ENCODE measurements around the gene TSGA10.
"Not testable (repeated sequence)": the region's sequence is repeated elsewhere in the genome, so short reads cannot be mapped to it uniquely, and the experiment has no call there.

TSGA10 gene

GRCh38 chr2:99084256-99084655 is 70.5 kb downstream of the TSGA10 start:
- no peak for DNase-seq (ENCODE audit: low read depth, low spot score)
- TF ChIP-seq CTCF (IDR thresholded peaks at IDR 0.05; ENCODE audit: low read depth, low read length) = no peak
- in situ Hi-C loops (cut with HindIII; ENCODE audit: low sequenced_read_pairs) = no loop called here
- H3K4me3 ChIP-seq (ENCODE audit: low read depth, low read length) = no peak overlapping the region

- H3K4me3 ChIP-seq (ENCODE audit: low read depth, low read length) = no peak overlapping the region
- TF ChIP-seq CTCF (IDR thresholded peaks at IDR 0.05; ENCODE audit: low read depth, low read length) = no peak
- in situ Hi-C loops (cut with HindIII; ENCODE audit: low sequenced_read_pairs) = no loop called here
- DNase-seq (ENCODE audit: low read depth, low spot score) = no peak
Measured at GRCh38 chr2:99081891-99082290, 72.9 kb downstream of the TSGA10 start.

- DNase-seq (ENCODE audit: low read depth, low spot score) = no peak
- no peak for TF ChIP-seq CTCF (IDR thresholded peaks at IDR 0.05; ENCODE audit: low read depth, low read length)
- in situ Hi-C loops (cut with HindIII; ENCODE audit: low sequenced_read_pairs) = no loop called here
- no peak overlapping the region for H3K4me3 ChIP-seq (ENCODE audit: low read depth, low read length)
Measured at GRCh38 chr2:99079226-99079625, 75.5 kb downstream of the TSGA10 start.

GRCh38 chr2:99072551-99072950 is 82.2 kb downstream of the TSGA10 start:
- TF ChIP-seq CTCF (IDR thresholded peaks at IDR 0.05; ENCODE audit: low read depth, low read length) = no peak
- no peak overlapping the region for H3K4me3 ChIP-seq (ENCODE audit: low read depth, low read length)
- DNase-seq (ENCODE audit: low read depth, low spot score) = no peak
- in situ Hi-C loops (cut with HindIII; ENCODE audit: low sequenced_read_pairs) = no loop called here

- DNase-seq (ENCODE audit: low read depth, low spot score) = no peak
- no peak overlapping the region for H3K4me3 ChIP-seq (ENCODE audit: low read depth, low read length)
- no peak for TF ChIP-seq CTCF (IDR thresholded peaks at IDR 0.05; ENCODE audit: low read depth, low read length)
- in situ Hi-C loops (cut with HindIII; ENCODE audit: low sequenced_read_pairs) = no loop called here
Measured at GRCh38 chr2:99067871-99068625, 86.7 kb downstream of the TSGA10 start.

- in situ Hi-C loops (cut with HindIII; ENCODE audit: low sequenced_read_pairs) = no loop called here
- no peak overlapping the region for H3K4me3 ChIP-seq (ENCODE audit: low read depth, low read length)
- TF ChIP-seq CTCF (IDR thresholded peaks at IDR 0.05; ENCODE audit: low read depth, low read length) = peak; percentile 73
- DNase-seq (ENCODE audit: low read depth, low spot score) = peak; percentile 56
Measured at GRCh38 chr2:99066075-99066958, 88.4 kb downstream of the TSGA10 start.

GRCh38 chr2:99049187-99049586 is 105.6 kb downstream of the TSGA10 start:
- DNase-seq (ENCODE audit: low read depth, low spot score); in situ Hi-C loops (cut with HindIII; ENCODE audit: low sequenced_read_pairs); H3K4me3 ChIP-seq (ENCODE audit: low read depth, low read length): not testable (repeated sequence)

GRCh38 chr2:99040736-99041300 is 113.9 kb downstream of the TSGA10 start:
- in situ Hi-C loops (cut with HindIII; ENCODE audit: low sequenced_read_pairs); H3K4me3 ChIP-seq (ENCODE audit: low read depth, low read length): not testable (repeated sequence)
- DNase-seq (ENCODE audit: low read depth, low spot score) = peak; percentile 28
